Spinal cord (tissue), 10 donors: Measurements from ENCODE around the gene POLD4. TPM values are rescaled to one million over a fixed set of nuclear protein-coding genes. Genes with fewer than 3 reads are reported as not detected.
"Not testable (repeated sequence)": the region's sequence is repeated elsewhere in the genome, so short reads cannot be mapped to it uniquely, and the experiment has no call there.

ENCODE experiments used
- DNase-seq, 6 donors: peaks; one replicate each; pipeline versions ENCODE4 v3.0.0 to v3.0.0-alpha.2; 2013 to 2015; ENCODE audit warnings: low spot score in 6 of 6, low read depth in 4 of 6
- H3K27ac ChIP-seq: one replicate; pipeline ENCODE4 v1.5.1; 2013; ENCODE audit warnings: low read depth, low read length, control low read depth
- H3K27me3 ChIP-seq: one replicate; pipeline ENCODE4 v1.6.1; 2013; ENCODE audit warnings: low read length; ENCODE audit not compliant: control insufficient read depth, insufficient read depth
- H3K36me3 ChIP-seq: one replicate; pipeline ENCODE4 v1.6.1; 2013; ENCODE audit warnings: low read length; ENCODE audit not compliant: control insufficient read depth, insufficient read depth
- H3K4me1 ChIP-seq: one replicate; pipeline ENCODE4 v1.6.1; 2013; ENCODE audit warnings: low read length; ENCODE audit not compliant: control insufficient read depth, insufficient read depth
- H3K4me3 ChIP-seq: one replicate; pipeline ENCODE4 v1.5.1; 2013; ENCODE audit warnings: low read depth, low read length, control low read depth
- H3K9me3 ChIP-seq: one replicate; pipeline ENCODE4 v1.6.1; 2013; ENCODE audit warnings: low read length; ENCODE audit not compliant: control insufficient read depth, insufficient read depth
- WGBS: methylation state at CpG from one replicate; pipeline ENCODE4 v1.1.5; 2013; ENCODE audit warnings: missing lambda C conversion rate; ENCODE audit not compliant: insufficient coverage; 5-methylcytosine and 5-hydroxymethylcytosine counted together
- polyA plus RNA-seq, 2 donors: library from polyadenylated mRNA; unstranded; fragments of 120-200 nt; gene quantifications; one replicate each; pipeline ENCODE4 v1.2.1, GENCODE V29; 2013; ENCODE audit not compliant: insufficient read length in 2 of 2
- total RNA-seq, 2 donors: library from RNA; depleted of rRNA in 1 of 2; stranded (reverse); fragments of 120-200 nt in 1 of 2; fragments of >200 nt in 1 of 2; gene quantifications; one replicate each; pipeline versions ENCODE4 v1.2.3 to v1.2.4, GENCODE V29; 2013 to 2014
- donor health status: healthy.

POLD4 gene
- total and polyA plus RNA-seq, 4 donors, result 7.8 to 34.8 (median 25.6) TPM

- no peaks in the 10 kb centered on the region for H3K27me3 ChIP-seq
- H3K4me1 ChIP-seq, result no peaks in the 10 kb centered on the region
- no peak overlapping the region for H3K27ac ChIP-seq
- WGBS, result 70% methylated on average over 6 of the region's 8 CpGs
- no peaks in the 10 kb centered on the region for H3K9me3 ChIP-seq
- no peak for DNase-seq
- H3K4me3 ChIP-seq, result no peak overlapping the region
- peaks cover 5% of the 10 kb centered on the region for H3K36me3 ChIP-seq
These were observed 8.0 kb downstream of the POLD4 start for GRCh38 chr11:67345247-67345919.

- WGBS, result 89% methylated on average over 3 of the region's 4 CpGs
- DNase-seq, result no peak
- Histone ChIP-seq H3K4me3 (no peak overlapping the region), H3K36me3 (peaks cover 2% of the 10 kb centered on the region), H3K27me3 (no peaks in the 10 kb centered on the region), H3K27ac (no peak overlapping the region), H3K9me3 (no peaks in the 10 kb centered on the region), H3K4me1 (no peaks in the 10 kb centered on the region)
These were observed 9.1 kb downstream of the POLD4 start for GRCh38 chr11:67344264-67344663.

GRCh38 chr11:67337257-67337656 is 16.1 kb downstream of the POLD4 start:
- no peak for DNase-seq
- Histone ChIP-seq H3K9me3 (no peaks in the 10 kb centered on the region), H3K27ac (no peak overlapping the region), H3K36me3 (peaks cover 2% of the 10 kb centered on the region), H3K4me1 (no peaks in the 10 kb centered on the region), H3K4me3 (no peak overlapping the region), H3K27me3 (no peaks in the 10 kb centered on the region)
- WGBS, result no CpG with 5 or more reads among the region's 3 CpGs

GRCh38 chr11:67332081-67332691 is 21.2 kb downstream of the POLD4 start:
- 87% methylated on average over 6 of the region's 6 CpGs for WGBS

GRCh38 chr11:67323526-67323925 is 29.8 kb downstream of the POLD4 start:
- DNase-seq, result no peak
- H3K4me1 ChIP-seq, result peaks cover 7% of the 10 kb centered on the region
- WGBS, result 91% methylated on average over 7 of the region's 7 CpGs
- peaks cover 19% of the 10 kb centered on the region for H3K36me3 ChIP-seq
- H3K9me3 ChIP-seq, result no peaks in the 10 kb centered on the region
- no peak overlapping the region for H3K27ac ChIP-seq
- H3K4me3 ChIP-seq, result no peak overlapping the region
- no peaks in the 10 kb centered on the region for H3K27me3 ChIP-seq

More at GRCh38 chr11:67332081-67332691, 21.2 kb downstream of the POLD4 start:
- H3K4me1 ChIP-seq, result no peaks in the 10 kb centered on the region
- no peaks in the 10 kb centered on the region for H3K27me3 ChIP-seq
- no peak overlapping the region for H3K27ac ChIP-seq
- peaks cover 7% of the 10 kb centered on the region for H3K36me3 ChIP-seq
- no peak for DNase-seq
- H3K9me3 ChIP-seq, result no peaks in the 10 kb centered on the region
- no peak overlapping the region for H3K4me3 ChIP-seq

GRCh38 chr11:67322049-67322448 is 31.3 kb downstream of the POLD4 start:
- no peaks in the 10 kb centered on the region for H3K27me3 ChIP-seq
- no peak for DNase-seq
- H3K9me3 ChIP-seq, result no peaks in the 10 kb centered on the region
- H3K36me3 ChIP-seq, result peaks cover 14% of the 10 kb centered on the region
- no peak overlapping the region for H3K4me3 ChIP-seq
- peaks cover 13% of the 10 kb centered on the region for H3K4me1 ChIP-seq
- no peak overlapping the region for H3K27ac ChIP-seq
- WGBS, result 96% methylated on average over 2 of the region's 3 CpGs

- no peak overlapping the region for H3K27ac ChIP-seq
- H3K9me3 ChIP-seq, result no peaks in the 10 kb centered on the region
- no peak for DNase-seq
- WGBS, result 94% methylated on average over 3 of the region's 6 CpGs
- peaks cover 14% of the 10 kb centered on the region for H3K36me3 ChIP-seq
- no peaks in the 10 kb centered on the region for H3K27me3 ChIP-seq
- H3K4me3 ChIP-seq, result no peak overlapping the region
- peaks cover 17% of the 10 kb centered on the region for H3K4me1 ChIP-seq
These were observed 32.0 kb downstream of the POLD4 start for GRCh38 chr11:67321313-67321871.

GRCh38 chr11:67320691-67321090 is 32.7 kb downstream of the POLD4 start:
- no peak overlapping the region for H3K27ac ChIP-seq
- DNase-seq, result no peak
- peaks cover 14% of the 10 kb centered on the region for H3K36me3 ChIP-seq
- H3K4me1 ChIP-seq, result peaks cover 17% of the 10 kb centered on the region
- 92% methylated on average over 1 of the region's 2 CpGs for WGBS
- no peak overlapping the region for H3K4me3 ChIP-seq
- H3K9me3 ChIP-seq, result no peaks in the 10 kb centered on the region
- no peaks in the 10 kb centered on the region for H3K27me3 ChIP-seq

- 33% methylated on average over 1 of the region's 3 CpGs for WGBS
- Histone ChIP-seq H3K9me3 (no peaks in the 10 kb centered on the region), H3K4me3 (no peak overlapping the region), H3K4me1 (peaks cover 17% of the 10 kb centered on the region), H3K36me3 (peaks cover 14% of the 10 kb centered on the region), H3K27me3 (no peaks in the 10 kb centered on the region), H3K27ac (no peak overlapping the region)
- DNase-seq, result no peak
These were observed 33.3 kb downstream of the POLD4 start for GRCh38 chr11:67320011-67320410.

GRCh38 chr11:67318876-67319275 is 34.5 kb downstream of the POLD4 start:
- H3K9me3 ChIP-seq, H3K27me3 ChIP-seq, DNase-seq, H3K27ac ChIP-seq: not testable (repeated sequence)
- WGBS, result 92% methylated on average over 11 of the region's 12 CpGs
- H3K36me3 ChIP-seq, result peaks cover 14% of the 10 kb centered on the region
- peak overlapping the region; percentile 90 for H3K4me3 ChIP-seq
- H3K4me1 ChIP-seq, result peaks cover 17% of the 10 kb centered on the region
